Measurements from ENCODE around the gene PPRC1.

DNA sequence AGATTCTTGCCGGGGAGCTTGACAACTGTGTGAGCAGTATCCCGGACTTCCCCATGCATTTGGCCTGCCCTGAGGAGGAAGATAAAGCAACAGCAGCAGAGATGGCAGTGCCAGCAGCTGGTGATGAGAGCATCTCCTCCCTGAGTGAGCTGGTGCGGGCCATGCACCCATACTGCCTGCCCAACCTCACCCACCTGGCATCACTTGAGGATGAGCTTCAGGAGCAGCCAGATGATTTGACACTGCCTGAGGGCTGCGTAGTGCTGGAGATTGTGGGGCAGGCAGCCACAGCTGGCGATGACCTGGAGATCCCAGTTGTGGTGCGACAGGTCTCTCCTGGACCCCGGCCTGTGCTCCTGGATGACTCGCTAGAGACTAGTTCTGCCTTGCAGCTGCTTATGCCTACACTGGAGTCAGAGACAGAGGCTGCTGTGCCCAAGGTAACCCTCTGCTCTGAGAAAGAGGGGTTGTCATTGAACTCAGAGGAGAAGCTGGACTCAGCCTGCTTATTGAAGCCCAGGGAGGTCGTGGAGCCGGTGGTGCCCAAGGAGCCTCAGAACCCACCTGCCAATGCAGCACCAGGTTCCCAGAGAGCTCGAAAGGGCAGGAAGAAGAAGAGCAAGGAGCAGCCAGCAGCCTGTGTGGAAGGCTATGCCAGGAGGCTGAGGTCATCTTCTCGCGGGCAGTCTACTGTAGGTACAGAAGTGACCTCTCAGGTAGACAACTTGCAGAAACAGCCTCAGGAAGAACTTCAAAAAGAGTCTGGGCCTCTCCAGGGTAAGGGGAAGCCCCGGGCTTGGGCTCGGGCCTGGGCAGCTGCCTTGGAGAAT, 6.7 kb downstream of the PPRC1 start:
- no peak for TF ChIP-seq EZH2 (IDR thresholded peaks at IDR 0.05; ENCODE audit: insufficient read depth, poor library complexity, severe bottlenecking)
- TF ChIP-seq EZH2phosphoT487 (IDR thresholded peaks at IDR 0.05; ENCODE audit: insufficient read depth, low read depth), result no peak

Data from GM23248 (cell line).